ENCODE measurements around the gene WRNIP1.

GRCh38 chr6:2754393-2754792 lies 10.8 kb upstream of the WRNIP1 start:
- no peak for TF ChIP-seq CTCF (IDR thresholded peaks at IDR 0.05)
- no peak for TF ChIP-seq POLR2A (IDR thresholded peaks at IDR 0.05)
